VCaP (cell line): ENCODE measurements around the gene SSR4.

Experiments used
- H3K27ac ChIP-seq: fragments of 450-650 bp; 2 replicates; pipeline ENCODE4 v1.5.1; 2017
- TF ChIP-seq, protein P1 (sequence below): fragments of 450-650 bp; conservative IDR thresholded peaks from 2 replicates; pipeline ENCODE4 v1.5.1; 2017; ENCODE audit warnings: mild to moderate bottlenecking, moderate library complexity

Gene SSR4

GRCh38 chrX:153772316-153773217, 21.9 kb upstream of the SSR4 start:
- no peak overlapping the region for H3K27ac ChIP-seq
- TF ChIP-seq, protein P1, sequence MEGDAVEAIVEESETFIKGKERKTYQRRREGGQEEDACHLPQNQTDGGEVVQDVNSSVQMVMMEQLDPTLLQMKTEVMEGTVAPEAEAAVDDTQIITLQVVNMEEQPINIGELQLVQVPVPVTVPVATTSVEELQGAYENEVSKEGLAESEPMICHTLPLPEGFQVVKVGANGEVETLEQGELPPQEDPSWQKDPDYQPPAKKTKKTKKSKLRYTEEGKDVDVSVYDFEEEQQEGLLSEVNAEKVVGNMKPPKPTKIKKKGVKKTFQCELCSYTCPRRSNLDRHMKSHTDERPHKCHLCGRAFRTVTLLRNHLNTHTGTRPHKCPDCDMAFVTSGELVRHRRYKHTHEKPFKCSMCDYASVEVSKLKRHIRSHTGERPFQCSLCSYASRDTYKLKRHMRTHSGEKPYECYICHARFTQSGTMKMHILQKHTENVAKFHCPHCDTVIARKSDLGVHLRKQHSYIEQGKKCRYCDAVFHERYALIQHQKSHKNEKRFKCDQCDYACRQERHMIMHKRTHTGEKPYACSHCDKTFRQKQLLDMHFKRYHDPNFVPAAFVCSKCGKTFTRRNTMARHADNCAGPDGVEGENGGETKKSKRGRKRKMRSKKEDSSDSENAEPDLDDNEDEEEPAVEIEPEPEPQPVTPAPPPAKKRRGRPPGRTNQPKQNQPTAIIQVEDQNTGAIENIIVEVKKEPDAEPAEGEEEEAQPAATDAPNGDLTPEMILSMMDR: no peak

GRCh38 chrX:153773218-153773611, 21.3 kb upstream of the SSR4 start:
- H3K27ac ChIP-seq: no peak overlapping the region
- TF ChIP-seq, protein P1: no peak

GRCh38 chrX:153773741-153774575, 20.5 kb upstream of the SSR4 start:
- TF ChIP-seq, protein P1: no peak
- H3K27ac ChIP-seq: no peak overlapping the region

DNA sequence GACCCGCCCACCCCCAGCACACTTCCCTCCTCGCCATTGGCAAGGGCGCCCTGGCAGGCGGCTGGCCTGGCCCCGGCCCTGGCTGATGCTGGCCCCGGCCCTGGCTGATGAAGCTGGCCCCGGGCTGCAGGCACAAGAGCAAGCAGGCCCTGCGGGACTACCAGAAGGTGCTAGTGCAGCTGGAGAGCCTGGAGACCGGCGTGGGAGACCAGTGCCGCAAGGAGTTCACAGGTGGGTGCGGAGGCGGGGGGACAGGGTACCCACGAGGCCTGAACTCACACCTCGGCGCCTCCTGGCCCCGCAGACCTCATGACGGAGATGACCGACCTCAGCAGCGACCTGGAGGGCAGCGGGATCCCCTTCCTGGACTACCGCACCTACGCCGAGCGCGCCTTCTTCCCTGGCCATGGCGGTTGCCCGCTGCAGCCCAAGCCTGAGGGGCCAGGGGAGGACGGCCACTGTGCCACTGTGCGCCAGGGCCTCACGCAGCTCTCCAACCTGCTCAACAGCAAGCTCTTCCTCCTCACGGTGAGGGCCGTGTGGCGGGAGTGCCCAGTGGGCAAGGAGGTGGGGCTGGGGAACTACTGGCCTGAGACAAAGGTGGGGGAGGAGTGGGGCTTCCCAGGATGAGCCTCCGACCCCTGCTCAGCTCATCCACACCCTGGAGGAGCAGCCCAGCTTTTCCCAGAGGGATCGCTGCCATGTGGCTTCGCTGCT, 19.7 kb upstream of the SSR4 start:
- H3K27ac ChIP-seq: no peak overlapping the region
- TF ChIP-seq, protein P1: no peak

DNA sequence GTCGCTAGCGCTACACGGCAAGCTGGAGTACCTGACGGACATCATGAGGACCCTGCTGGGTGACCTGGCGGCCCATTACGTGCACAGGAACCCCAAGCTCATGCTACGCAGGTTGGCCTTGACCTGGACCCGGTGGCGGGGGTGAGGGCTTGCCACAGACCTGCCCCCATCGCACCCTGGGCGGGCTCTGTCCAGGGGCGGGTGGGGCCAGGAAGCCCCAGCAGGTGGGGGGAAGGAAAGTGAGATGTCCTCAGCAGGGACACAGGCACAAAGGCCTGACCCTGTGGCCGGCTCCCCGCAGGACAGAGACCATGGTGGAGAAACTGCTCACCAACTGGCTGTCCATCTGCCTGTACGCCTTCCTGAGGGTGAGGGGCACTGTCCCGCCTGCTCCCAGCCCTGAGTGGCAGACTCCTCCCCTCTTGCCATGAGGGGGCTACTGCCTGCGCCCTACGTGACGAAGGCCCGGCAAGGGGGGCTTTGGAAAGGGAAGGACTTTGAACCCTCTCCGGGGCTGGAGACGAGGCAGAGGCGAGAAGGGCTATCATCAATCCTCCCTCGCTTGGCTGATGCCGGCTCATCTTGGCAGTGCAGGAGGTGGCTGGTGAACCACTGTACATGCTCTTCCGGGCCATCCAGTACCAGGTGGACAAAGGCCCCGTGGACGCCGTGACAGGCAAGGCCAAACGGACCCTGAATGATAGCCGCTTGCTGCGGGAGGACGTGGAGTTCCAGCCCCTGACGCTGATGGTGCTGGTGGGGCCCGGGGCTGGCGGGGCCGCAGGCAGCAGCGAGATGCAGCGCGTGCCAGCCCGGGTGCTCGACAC, 19.0 kb upstream of the SSR4 start:
- H3K27ac ChIP-seq: no peak overlapping the region
- TF ChIP-seq, protein P1: no peak

DNA sequence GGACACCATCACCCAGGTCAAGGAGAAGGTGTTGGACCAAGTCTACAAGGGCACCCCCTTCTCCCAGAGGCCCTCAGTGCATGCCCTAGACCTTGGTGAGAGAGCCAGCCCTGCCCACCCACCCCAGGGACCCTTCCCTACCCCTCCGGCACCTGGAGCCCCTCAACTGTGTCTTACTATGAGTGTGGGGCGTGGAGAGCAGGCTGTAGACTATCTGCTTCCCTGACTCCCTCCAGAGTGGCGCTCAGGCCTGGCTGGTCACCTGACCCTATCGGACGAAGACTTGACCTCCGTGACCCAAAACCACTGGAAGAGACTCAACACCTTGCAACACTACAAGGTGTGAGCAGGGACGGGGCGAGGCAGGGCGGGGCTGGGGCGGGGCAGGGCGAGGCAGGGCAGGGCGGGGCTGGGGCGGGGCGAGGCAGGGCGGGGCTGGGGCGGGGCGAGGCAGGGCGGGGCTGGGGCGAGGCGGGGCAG, 18.3 kb upstream of the SSR4 start:
- TF ChIP-seq, protein P1: no peak

More for the DNA sequence above, 18.3 kb upstream of the SSR4 start:
- H3K27ac ChIP-seq: no peak overlapping the region
